ENCODE measurements around the gene TRIO. TPM values are rescaled to one million over a fixed set of nuclear protein-coding genes. Genes with fewer than 3 reads are reported as not detected.

Gene TRIO
- total and polyA plus RNA-seq, 2 of the 8 experiments (the other 6 are each of a cell fraction or from before 2014, with no cell fraction given): 35.1 to 69.1 TPM

DNA sequence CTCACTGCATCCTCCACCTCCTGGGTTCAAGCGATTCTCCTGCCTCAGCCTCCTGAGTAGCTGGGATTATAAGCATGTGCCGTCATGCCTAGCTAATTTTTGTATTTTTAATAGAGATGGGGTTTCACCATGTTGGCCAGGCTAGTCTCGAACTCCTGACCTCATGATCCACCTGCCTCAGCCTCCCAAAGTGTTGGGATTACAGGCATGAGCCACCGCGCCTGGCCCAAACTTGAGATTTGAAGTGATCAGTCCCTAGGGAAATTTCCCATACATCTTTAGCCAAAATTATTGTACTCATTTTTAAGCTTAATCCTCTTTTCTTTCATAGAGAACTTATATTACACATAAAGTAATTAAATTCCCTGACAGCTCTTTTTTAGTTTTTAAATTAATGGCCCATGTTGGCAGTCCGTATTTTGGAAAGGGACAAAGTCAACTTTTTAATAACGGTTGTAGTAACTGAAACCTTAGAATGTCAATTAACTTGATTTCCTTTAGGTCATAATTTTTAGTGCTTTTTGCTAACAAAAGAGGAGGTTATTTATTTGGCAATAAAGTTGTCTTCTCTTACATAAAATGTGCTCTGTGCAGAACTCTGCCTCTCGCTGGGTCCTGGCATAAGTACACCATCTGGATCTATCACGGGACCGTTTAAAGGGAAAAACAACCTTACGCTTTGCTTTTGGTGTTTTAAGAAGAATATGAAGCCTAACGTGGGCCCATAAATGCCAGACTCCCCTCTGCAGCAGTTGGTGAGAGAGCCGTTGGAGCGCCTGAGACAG, 296.1 kb downstream of the TRIO start (continued):
- TF ChIP-seq TAF7 (optimal IDR thresholded peaks at IDR 0.05; ENCODE audit: borderline replicate concordance, low read depth, low read length) (no peak), CTBP2 (IDR thresholded peaks at IDR 0.05; ENCODE audit: borderline replicate concordance, insufficient read depth, insufficient read length, low read length) (no peak), TEAD4 (IDR thresholded peaks at IDR 0.05; ENCODE audit: low read depth, low read length) (no peak), POLR2AphosphoS5 (IDR thresholded peaks at IDR 0.05; ENCODE audit: low read depth, low read length) (no peak), CHD1 (IDR thresholded peaks at IDR 0.05; ENCODE audit: low read depth, low read length) (no peak), GABPA (IDR thresholded peaks at IDR 0.05; ENCODE audit: borderline replicate concordance, insufficient read depth, low read length) (no peak), CBX8 (IDR thresholded peaks at IDR 0.05; ENCODE audit: borderline replicate concordance, low read depth, low read length) (no peak), NRF1 (IDR thresholded peaks at IDR 0.05; ENCODE audit: low read depth, low read length) (no peak), JUND (IDR thresholded peaks at IDR 0.05; ENCODE audit: low read length) (no peak)
